GDM1 (cell line): ENCODE measurements around the gene MFSD2A.
"Not testable (repeated sequence)": the region's sequence is repeated elsewhere in the genome, so short reads cannot be mapped to it uniquely, and the experiment has no call there.

Source experiments
- DNase-seq: peaks from one replicate; lab custom pipeline; 2025; lab: John Stamatoyannopoulos, UW

MFSD2A gene

DNA sequence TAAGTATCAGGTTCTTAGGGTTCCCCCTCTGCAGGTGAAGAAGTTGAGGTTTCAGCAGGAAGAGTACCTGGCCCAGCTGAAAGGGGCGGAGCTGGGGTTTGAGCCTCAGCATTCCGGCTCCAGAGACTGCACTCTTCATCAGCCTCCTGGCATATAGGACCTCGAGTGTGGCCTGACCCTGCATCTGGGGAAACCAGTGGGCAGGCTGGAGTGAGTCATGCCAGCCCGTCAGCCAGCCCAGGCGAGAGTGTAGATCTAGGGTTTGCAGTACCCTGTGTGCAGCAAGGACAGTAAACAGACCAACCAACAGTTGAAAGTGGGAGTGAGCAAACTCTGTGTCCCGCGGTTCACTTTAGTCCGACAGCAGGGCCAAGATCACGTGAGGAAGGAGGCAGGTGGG, 14.1 kb downstream of the MFSD2A start:
- DNase-seq: no peak

DNA sequence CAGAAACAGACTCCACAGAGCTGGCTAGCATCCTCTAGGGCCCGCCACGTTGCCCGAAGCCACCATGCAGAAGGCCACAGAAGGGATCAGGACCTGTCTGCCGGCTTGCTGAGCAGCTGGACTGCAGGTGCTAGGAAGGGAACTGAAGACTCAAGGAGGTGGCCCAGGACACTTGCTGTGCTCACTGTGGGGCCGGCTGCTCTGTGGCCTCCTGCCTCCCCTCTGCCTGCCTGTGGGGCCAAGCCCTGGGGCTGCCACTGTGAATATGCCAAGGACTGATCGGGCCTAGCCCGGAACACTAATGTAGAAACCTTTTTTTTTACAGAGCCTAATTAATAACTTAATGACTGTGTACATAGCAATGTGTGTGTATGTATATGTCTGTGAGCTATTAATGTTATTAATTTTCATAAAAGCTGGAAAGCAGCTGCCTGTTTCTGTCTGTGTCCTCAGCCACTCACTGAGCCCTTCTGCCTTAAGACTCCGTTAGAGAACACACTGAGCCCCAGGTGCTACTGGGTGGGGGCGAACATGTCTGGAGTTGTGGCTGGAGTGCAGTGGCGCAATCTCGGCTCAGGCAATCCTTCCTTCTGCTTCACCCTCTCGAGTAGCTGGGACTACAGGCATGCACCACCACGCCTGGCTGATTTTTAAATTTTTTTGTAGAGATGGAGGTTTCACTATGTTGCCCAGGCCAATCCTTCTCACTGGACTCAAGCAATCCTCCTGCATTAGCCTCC, 14.8 kb downstream of the MFSD2A start:
- DNase-seq: no peak

DNA sequence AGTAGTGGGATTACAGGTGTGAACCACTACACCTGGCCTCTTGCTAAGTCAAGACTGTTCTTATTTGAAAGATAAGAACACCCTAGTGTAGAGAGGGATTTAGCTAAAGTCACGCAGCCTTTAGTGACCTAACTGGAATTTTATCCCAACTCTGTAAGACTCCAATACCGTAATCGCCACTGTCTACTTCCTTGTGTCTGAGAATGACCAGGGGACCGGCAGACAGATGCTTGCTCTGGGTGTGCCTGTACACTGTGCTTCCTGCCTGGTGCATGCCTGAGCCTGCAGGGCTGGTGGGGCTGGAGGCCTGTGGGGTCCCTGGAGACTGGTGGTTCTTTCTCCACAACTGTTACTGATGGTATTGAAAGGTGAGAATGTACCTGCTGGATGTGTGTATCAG, 15.3 kb downstream of the MFSD2A start:
- DNase-seq: no peak

- DNase-seq: no peak
Observed at GRCh38 chr1:39971138-39971537, 16.2 kb downstream of the MFSD2A start.

- peak; percentile 52 for DNase-seq
Observed at GRCh38 chr1:39973503-39974135, 18.7 kb downstream of the MFSD2A start.

DNA sequence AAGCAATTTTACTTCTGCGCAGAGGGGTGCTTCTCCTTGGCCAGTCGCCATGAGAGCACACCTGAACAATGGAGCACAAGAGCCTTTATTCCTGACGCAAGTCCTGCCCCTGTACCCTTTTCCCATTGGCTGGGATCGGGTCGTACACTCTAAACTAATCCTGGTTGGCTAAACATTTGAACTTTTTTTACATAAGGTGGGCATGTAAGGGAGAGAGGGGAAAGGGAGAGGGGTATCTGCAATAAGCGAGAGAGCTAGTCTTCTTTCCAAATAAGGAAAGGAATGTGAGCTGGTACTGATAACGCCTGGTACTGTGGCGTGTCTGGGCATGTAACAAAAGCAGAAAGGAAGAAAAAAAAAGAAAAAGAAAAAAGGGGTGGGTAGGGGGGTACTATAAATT, 21.8 kb downstream of the MFSD2A start:
- no peak for DNase-seq

- DNase-seq: no peak
Observed at GRCh38 chr1:39977202-39977601, 22.3 kb downstream of the MFSD2A start.

DNA sequence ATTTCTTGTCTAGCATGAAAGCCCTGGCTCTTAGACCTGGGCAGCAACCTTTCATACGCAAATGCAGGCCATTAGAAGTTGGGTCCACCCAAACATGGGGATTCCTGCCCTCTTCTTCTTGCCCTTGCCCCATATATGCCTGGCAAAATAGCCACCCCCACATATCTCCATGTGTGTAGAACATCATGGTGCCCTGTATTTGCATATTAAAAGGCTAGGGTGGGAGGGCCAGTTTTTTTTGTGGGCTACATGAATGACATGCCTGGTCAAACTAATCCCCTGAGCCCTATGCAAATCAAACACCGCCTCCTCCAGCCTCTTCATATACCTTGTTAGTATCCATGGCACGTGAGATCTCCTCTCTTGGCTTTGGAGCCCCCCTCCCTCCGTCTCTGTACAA, 24.7 kb downstream of the MFSD2A start:
- DNase-seq: no peak

- DNase-seq: no peak
Observed at GRCh38 chr1:39980555-39981313, 25.8 kb downstream of the MFSD2A start.

DNA sequence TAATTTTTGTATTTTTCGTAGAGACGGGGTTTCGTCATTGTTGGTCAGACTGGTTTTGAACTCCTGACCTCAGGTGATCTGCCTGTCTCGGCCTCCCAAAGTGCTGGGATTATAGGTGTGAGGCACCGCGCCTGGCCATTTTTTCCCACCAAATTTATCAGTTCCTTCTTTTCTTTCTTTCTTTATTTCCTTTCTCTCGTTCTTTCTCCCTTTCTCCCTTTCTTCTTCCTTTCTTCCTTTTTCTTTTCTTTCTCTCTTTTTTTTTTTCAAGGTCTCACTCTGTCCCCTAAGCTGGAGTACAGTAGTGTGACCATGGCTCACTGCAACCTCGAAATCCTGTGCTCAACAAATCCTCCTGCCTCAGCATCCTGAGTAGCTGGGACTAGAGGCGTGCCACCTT, 26.4 kb downstream of the MFSD2A start:
- no peak for DNase-seq

GRCh38 chr1:39981945-39982344, 27.0 kb downstream of the MFSD2A start:
- DNase-seq: no peak

DNA sequence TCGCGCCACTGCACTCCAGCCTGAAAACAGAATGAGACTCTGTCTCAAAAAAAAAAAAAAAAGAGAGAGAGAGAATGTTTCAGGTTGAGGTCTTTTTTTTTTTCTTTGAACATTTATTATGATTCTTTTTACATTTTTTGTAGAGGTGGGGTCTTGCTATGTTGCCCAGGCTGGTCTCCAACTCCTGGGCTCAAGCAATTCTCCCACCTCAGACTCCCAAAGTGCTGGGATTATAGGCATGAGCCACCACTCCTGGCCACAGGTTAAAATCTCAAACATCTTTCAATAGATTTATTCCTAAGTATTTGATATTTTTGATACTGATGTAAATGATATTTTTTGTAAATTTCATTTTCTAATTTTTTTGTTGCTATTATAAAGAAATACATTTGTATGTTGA, 29.5 kb downstream of the MFSD2A start:
- DNase-seq: not testable (repeated sequence)

GRCh38 chr1:39984951-39985350, 30.0 kb downstream of the MFSD2A start:
- no peak for DNase-seq

DNA sequence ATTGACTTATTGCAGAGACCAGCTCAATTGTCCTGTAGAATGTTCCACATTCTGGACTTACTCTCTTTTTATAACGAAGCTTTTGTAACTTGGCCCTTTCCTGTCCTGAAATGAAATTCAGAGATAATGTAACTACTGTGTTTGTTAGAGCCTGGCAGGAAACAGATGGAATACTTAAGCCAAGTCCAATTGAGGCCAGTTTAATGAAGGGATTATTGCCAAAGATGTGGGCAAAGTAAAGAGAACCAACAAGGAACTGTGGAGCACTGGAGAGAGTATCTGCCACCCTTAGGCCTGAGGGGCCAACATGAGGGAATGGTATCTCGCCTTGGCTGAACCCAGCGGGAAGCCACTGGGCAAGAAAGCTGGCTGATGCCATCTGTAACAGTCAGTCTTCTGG, 32.9 kb downstream of the MFSD2A start:
- no peak for DNase-seq

- DNase-seq: no peak
Observed at GRCh38 chr1:39988618-39989343, 33.8 kb downstream of the MFSD2A start.

DNA sequence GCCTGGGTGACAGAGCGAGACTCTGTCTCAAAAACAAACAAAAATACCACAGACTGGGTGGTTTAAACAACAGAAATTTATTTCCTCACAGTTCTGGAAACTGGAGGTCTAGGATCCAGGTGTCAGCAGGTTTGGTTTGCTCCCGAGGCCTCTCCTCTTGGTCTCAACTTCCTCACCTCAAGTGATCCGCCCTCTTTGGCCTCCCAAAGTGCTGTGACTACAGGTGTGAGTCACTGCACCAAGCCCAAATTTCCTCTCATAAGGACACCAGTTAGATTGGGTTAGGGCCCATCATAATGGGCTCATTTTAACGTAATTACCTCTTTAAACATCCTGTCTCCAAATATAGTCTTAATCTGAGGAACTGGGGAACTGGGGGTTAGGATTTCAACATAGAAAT, 35.5 kb downstream of the MFSD2A start:
- no peak for DNase-seq

DNA sequence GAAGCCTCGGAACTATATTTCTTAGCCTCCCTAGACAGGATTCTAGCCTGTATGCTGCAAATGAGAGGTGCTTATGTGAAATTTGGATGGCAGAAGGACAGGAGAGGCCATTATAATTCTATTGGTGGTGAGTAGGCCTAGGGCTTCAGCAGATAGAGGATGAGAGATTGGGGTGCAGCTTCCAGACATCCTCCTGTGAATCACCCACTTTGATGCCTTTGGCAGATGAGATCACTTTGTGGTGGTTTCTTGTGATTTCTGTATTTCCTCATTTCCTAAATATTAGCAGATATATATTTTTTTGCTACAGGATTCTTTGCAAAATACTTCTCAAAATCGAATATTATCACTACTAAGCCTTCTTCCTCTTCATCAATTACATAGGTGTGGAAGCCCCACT, 37.3 kb downstream of the MFSD2A start:
- no peak for DNase-seq

- no peak for DNase-seq
Observed at GRCh38 chr1:39992888-39993287, 37.9 kb downstream of the MFSD2A start.

GRCh38 chr1:39995973-39996393, 41.0 kb downstream of the MFSD2A start:
- DNase-seq: no peak

GRCh38 chr1:39996396-39997004, 41.6 kb downstream of the MFSD2A start:
- no peak for DNase-seq

DNA sequence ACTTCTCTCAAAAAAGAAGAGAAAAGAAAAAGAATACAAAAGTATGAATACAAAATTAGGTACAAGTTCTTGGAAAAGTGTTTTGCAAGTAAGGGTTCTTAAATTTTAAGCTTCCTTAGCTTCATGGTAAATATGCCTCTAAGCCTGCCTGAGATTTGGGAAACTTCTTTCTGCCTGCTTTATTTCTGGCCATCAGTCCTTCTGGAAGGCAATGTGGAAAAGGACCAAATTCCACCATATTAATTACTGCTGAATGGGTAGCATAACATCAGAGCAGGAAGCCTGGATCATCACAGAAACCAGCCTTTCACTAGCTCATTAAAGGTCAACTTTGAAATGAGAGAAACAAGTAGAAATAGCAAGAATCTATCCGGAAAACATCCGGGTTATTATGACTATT, 46.5 kb downstream of the MFSD2A start:
- no peak for DNase-seq
